Skeletal muscle tissue (tissue), 5 donors: Measurements from ENCODE around the gene CRIP3. TPM values are rescaled to one million over a fixed set of nuclear protein-coding genes. Genes with fewer than 3 reads are reported as not detected.

Experiments
- H3K27ac ChIP-seq: one replicate; pipeline ENCODE4 v1.7.0; 2013; ENCODE audit warnings: mild to moderate bottlenecking, low read depth, low read length, inconsistent platforms
- H3K27me3 ChIP-seq, 3 donors: one replicate each; pipeline ENCODE4 v1.7.0; 2013; ENCODE audit warnings: low read length in 3 of 3; ENCODE audit not compliant: control insufficient read depth in 3 of 3, insufficient read depth in 3 of 3
- H3K36me3 ChIP-seq, 3 donors: one replicate each; pipeline ENCODE4 v1.7.0; 2013; ENCODE audit warnings: low read length in 3 of 3; ENCODE audit not compliant: control insufficient read depth in 3 of 3, insufficient read depth in 3 of 3
- H3K4me1 ChIP-seq, 3 donors: one replicate each; pipeline ENCODE4 v1.7.0; 2013; ENCODE audit warnings: low read length in 3 of 3, mild to moderate bottlenecking in 3 of 3; ENCODE audit not compliant: control insufficient read depth in 3 of 3, insufficient read depth in 3 of 3
- H3K4me3 ChIP-seq, 3 donors: one replicate each; pipeline ENCODE4 v1.7.0; 2013; ENCODE audit warnings: low read length in 3 of 3
- H3K9ac ChIP-seq, 3 donors: one replicate each; pipeline ENCODE4 v1.7.0; 2013; ENCODE audit warnings: low read length in 3 of 3, mild to moderate bottlenecking in 3 of 3, moderate library complexity in 2 of 3, low read depth in 1 of 3
- H3K9me3 ChIP-seq, 3 donors: one replicate each; pipeline ENCODE4 v1.7.0; 2013; ENCODE audit warnings: low read length in 3 of 3; ENCODE audit not compliant: control insufficient read depth in 3 of 3
- small RNA-seq: library from RNA; depleted of rRNA; stranded (forward); fragments of <200 nt; gene quantifications from one replicate; pipeline ENCODE3, GENCODE V24; 2014
- total RNA-seq: library from RNA; depleted of rRNA; stranded (reverse); fragments of >200 nt; gene quantifications from one replicate; pipeline ENCODE4 v1.2.3, GENCODE V29; 2014
- donor health status: Osteomylitis.

Gene CRIP3
- total RNA-seq, 1 donor from 2014 or later = 2.1 TPM

GRCh38 chr6:43260791-43261190, 47.8 kb downstream of the CRIP3 start:
- Histone ChIP-seq H3K27me3 (peaks cover 2 to 8% (median 8%) of the 10 kb centered on the region in 3 donors), H3K9ac (no peak overlapping the region), H3K4me1 (no peaks in the 10 kb centered on the region), H3K9me3 (no peaks in the 10 kb centered on the region), H3K27ac (no peak overlapping the region), H3K4me3 (no peak overlapping the region), H3K36me3 (no peaks in the 10 kb centered on the region)

DNA sequence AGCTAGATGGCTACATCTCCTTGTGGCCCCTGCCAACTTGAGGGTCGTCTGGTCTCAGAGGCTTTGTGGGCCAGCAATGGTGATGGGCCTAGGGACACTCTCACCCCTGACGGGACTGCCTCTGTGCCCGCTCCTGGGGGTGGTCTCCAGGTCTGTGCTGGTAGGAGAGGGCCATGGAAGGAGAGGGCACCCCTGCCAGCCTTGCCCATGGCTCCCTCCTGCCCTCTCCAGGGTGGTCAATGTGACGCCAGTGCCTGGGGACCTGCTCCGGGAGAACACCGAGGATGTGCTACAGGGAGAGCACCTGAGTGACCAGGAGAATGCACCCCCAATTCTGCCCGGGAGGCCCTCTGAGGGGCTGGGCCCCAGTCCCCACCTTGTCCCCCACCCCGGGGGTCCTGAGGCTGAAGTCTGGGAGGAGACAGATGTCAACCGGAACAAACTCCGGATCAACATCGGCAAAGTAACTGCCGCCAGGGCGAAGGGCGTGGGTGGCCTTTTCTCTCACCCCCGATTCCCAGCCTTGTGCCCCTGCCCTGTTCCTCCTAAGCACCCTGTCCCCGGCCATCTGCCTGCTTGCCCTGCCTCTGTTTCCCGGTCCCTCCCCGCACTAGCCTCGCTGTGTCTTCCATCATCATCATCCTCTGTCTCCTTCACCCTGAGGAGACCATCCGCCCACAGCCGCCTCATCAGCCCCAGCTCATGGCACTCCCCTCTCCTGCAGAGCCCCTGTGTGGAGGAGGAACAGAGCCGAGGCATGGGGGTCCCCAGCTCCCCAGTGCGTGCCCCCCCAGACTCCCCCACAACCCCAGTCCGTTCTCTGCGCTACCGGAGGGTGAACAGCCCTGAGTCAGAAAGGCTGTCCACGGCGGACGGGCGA, 49.6 kb downstream of the CRIP3 start:
- Histone ChIP-seq H3K36me3 (no peaks in the 10 kb centered on the region), H3K9me3 (no peaks in the 10 kb centered on the region), H3K27ac (no peak overlapping the region), H3K27me3 (peaks cover 2 to 22% (median 8%) of the 10 kb centered on the region in 3 donors), H3K9ac (no peak overlapping the region), H3K4me1 (no peaks in the 10 kb centered on the region), H3K4me3 (no peak overlapping the region)

GRCh38 chr6:43258180-43258579, 50.4 kb downstream of the CRIP3 start:
- H3K9ac ChIP-seq = no peak overlapping the region
- H3K36me3 ChIP-seq = no peaks in the 10 kb centered on the region
- no peak overlapping the region for H3K4me3 ChIP-seq
- no peak overlapping the region for H3K27ac ChIP-seq
- no peaks in the 10 kb centered on the region for H3K9me3 ChIP-seq
- H3K27me3 ChIP-seq = peaks cover 2 to 26% (median 12%) of the 10 kb centered on the region in 3 donors
- no peaks in the 10 kb centered on the region for H3K4me1 ChIP-seq

- H3K27me3 ChIP-seq = peaks cover 7 to 33% (median 16%) of the 10 kb centered on the region in 3 donors
- H3K4me1 ChIP-seq = no peaks in the 10 kb centered on the region
- no peaks in the 10 kb centered on the region for H3K36me3 ChIP-seq
- no peak overlapping the region for H3K27ac ChIP-seq
- no peak overlapping the region for H3K4me3 ChIP-seq
- H3K9ac ChIP-seq = no peak overlapping the region
- no peaks in the 10 kb centered on the region for H3K9me3 ChIP-seq
Observed at GRCh38 chr6:43257367-43258145, 51.1 kb downstream of the CRIP3 start.

DNA sequence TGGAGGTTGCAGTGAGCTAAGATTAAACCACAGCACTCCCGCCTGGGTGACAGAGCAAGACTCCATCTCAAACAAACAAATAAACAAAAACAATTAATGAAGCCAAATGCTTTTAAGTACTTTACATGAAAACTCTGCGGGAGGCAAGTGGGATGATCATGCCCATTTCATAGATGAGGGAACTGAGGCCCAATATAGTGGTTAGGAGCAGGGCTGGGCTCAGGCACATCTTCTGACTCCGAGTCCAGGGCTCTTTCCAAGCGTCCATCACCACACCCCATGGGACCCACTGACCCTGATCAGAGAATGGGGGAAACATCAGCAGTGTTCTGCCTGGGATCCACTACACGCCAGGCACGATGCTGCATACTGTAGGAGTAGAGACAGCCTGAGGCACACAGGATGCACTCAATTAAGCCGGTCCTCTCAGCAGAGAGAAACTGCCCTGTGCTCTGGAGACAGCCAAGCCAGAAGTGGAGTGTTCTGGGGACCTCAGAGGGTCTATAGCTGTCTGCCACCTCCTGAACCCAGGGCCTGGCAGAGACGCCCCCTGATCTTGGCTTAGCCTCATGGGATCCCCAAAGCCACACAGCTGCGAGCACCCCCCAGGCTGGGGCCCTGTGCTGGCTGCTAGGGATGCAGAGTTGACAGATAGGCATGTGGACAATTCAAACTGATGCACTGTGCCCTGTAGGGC, 51.8 kb downstream of the CRIP3 start:
- H3K4me3 ChIP-seq = no peak overlapping the region
- no peaks in the 10 kb centered on the region for H3K9me3 ChIP-seq
- H3K36me3 ChIP-seq = no peaks in the 10 kb centered on the region
- H3K27me3 ChIP-seq = peaks cover 10 to 40% (median 20%) of the 10 kb centered on the region in 3 donors
- no peak overlapping the region for H3K27ac ChIP-seq
- H3K9ac ChIP-seq = no peak overlapping the region
- H3K4me1 ChIP-seq = no peaks in the 10 kb centered on the region

Small RNA genes within 50 kb of the gene (small RNA-seq; reads per million reads assigned to genes)
- not detected for gene RPL12P47

Other genes with a start within 250 kb of the CRIP3 start
- gene MRPL2, start 249.4 kb downstream of the CRIP3 start, total RNA-seq = 16.2 TPM
- gene KLC4, start 249.2 kb downstream of the CRIP3 start, total RNA-seq = 21.4 TPM
- gene PTK7, start 232.5 kb downstream of the CRIP3 start, total RNA-seq = 50.1 TPM
- 21.4 TPM for gene SRF, start 137.6 kb downstream of the CRIP3 start, total RNA-seq
- 11.0 TPM for gene CUL9, start 126.6 kb downstream of the CRIP3 start, total RNA-seq
- 31.3 TPM for gene DNPH1, start 79.3 kb downstream of the CRIP3 start, total RNA-seq
- not detected for gene TTBK1, start 65.3 kb downstream of the CRIP3 start, total RNA-seq
- gene SLC22A7, start 10.6 kb downstream of the CRIP3 start, total RNA-seq = not detected
- gene ZNF318, start 60.8 kb upstream of the CRIP3 start, total RNA-seq = 6.3 TPM
- 8.9 TPM for gene ABCC10, start 118.7 kb upstream of the CRIP3 start, total RNA-seq
- 1.6 TPM for gene DLK2, start 146.7 kb upstream of the CRIP3 start, total RNA-seq
- gene TJAP1, start 168.7 kb upstream of the CRIP3 start, total RNA-seq = 7.8 TPM
- 0.52 TPM for gene LRRC73, start 201.5 kb upstream of the CRIP3 start, total RNA-seq
- 54.3 TPM for gene YIPF3, start 208.1 kb upstream of the CRIP3 start, total RNA-seq
- 21.9 TPM for gene POLR1C, start 208.3 kb upstream of the CRIP3 start, total RNA-seq